HL-60 (cell line): ENCODE measurements around the gene DOHH.

Source experiments
- CTCF ChIP-seq: IDR thresholded peaks from one replicate; pipeline ENCODE4 v1.5.1; 2011; ENCODE audit warnings: low read length, control low read depth, inconsistent platforms; ENCODE audit not compliant: insufficient read depth
- SPI1 ChIP-seq: IDR thresholded peaks from 2 replicates; pipeline ENCODE4 v1.6.1; 2012; ENCODE audit warnings: low read depth, mild to moderate bottlenecking, borderline replicate concordance

- TF ChIP-seq CTCF = no peak
- no peak for TF ChIP-seq SPI1
These were observed 26.9 kb upstream of the DOHH start for GRCh38 chr19:3527238-3527910.
